ENCODE data around the gene MYOD1.

GRCh38 chr11:17707830-17708229 lies 11.5 kb upstream of the MYOD1 start:
- no peak for TF ChIP-seq EZH2 (optimal IDR thresholded peaks at IDR 0.05; ENCODE audit: low read depth, low read length)
- TF ChIP-seq, protein P1, sequence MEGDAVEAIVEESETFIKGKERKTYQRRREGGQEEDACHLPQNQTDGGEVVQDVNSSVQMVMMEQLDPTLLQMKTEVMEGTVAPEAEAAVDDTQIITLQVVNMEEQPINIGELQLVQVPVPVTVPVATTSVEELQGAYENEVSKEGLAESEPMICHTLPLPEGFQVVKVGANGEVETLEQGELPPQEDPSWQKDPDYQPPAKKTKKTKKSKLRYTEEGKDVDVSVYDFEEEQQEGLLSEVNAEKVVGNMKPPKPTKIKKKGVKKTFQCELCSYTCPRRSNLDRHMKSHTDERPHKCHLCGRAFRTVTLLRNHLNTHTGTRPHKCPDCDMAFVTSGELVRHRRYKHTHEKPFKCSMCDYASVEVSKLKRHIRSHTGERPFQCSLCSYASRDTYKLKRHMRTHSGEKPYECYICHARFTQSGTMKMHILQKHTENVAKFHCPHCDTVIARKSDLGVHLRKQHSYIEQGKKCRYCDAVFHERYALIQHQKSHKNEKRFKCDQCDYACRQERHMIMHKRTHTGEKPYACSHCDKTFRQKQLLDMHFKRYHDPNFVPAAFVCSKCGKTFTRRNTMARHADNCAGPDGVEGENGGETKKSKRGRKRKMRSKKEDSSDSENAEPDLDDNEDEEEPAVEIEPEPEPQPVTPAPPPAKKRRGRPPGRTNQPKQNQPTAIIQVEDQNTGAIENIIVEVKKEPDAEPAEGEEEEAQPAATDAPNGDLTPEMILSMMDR (IDR thresholded peaks at IDR 0.05; ENCODE audit: low read length), result no peak
